ENCODE measurements around the gene CEL. TPM values are rescaled to one million over a fixed set of nuclear protein-coding genes. Genes with fewer than 3 reads are reported as not detected.

CEL gene
- total and polyA plus RNA-seq, 2 donors = 0.76 to 3.2 TPM

DNA sequence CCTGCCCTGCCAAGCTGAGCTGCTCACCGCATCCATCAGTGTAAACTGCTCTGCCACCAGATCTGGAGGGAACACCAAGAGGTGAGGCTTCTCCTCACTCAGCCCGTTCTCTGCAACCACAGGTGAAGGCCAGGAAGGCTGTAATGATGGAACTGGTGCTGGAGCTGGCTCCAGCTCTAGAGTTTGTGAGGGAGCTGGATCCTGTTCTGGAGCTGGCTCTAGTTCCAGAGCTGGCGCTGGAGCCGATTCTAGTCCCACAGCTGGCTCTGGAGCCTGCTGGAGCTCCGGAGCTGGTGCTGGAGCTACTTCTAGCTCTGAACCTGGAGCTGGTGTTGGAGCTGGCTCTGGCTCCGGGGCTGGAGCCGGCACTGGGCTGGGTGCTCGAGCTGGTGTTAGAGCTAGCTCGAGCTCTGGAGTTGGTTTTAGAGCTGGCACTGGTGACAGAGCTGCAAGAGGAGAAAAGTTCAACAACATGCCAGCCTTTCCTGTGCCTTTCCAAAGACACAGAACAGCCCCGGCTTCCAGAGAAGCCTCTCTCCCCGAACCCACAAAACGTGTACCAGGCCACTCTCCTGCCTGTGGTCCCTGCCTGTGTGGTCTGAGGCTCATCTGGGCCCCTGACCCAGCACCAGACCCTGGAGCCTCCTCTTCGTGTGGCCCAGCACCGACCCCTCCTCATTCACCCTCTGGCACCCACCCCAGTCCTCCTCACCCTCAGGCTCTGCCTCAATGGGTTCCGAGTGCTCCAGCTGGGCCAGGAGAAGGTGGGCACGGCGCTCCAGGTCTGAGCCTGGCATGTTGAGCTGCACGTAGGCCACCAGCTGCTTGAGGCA, 46.4 kb downstream of the CEL start:
- no peaks in the 10 kb centered on the region for H3K9me3 ChIP-seq (ENCODE audit: control insufficient read depth in 2 of 2, insufficient read depth in 1 of 2, low read length in 1 of 2)
- peaks cover 58 to 60% of the 10 kb centered on the region in 2 donors for H3K36me3 ChIP-seq (ENCODE audit: control insufficient read depth in 2 of 2, insufficient read depth in 2 of 2, low read length in 1 of 2)
- H3K27ac ChIP-seq (ENCODE audit: low read depth in 1 of 2, low read length in 1 of 2) = no peak overlapping the region
- H3K27me3 ChIP-seq (ENCODE audit: control insufficient read depth in 2 of 2, insufficient read depth in 1 of 2, low read length in 1 of 2) = no peaks in the 10 kb centered on the region
- WGBS = 97% methylated on average over 18 of the region's 18 CpGs
- no peak for DNase-seq (ENCODE audit: low read depth in 6 of 9, low spot score in 9 of 9)
- H3K4me3 ChIP-seq (ENCODE audit: low read length in 2 of 2) = no peak overlapping the region
- peaks cover 6 to 14% of the 10 kb centered on the region in 2 donors for H3K4me1 ChIP-seq (ENCODE audit: control insufficient read depth in 2 of 2, insufficient read depth in 2 of 2, low read length in 2 of 2)

DNA sequence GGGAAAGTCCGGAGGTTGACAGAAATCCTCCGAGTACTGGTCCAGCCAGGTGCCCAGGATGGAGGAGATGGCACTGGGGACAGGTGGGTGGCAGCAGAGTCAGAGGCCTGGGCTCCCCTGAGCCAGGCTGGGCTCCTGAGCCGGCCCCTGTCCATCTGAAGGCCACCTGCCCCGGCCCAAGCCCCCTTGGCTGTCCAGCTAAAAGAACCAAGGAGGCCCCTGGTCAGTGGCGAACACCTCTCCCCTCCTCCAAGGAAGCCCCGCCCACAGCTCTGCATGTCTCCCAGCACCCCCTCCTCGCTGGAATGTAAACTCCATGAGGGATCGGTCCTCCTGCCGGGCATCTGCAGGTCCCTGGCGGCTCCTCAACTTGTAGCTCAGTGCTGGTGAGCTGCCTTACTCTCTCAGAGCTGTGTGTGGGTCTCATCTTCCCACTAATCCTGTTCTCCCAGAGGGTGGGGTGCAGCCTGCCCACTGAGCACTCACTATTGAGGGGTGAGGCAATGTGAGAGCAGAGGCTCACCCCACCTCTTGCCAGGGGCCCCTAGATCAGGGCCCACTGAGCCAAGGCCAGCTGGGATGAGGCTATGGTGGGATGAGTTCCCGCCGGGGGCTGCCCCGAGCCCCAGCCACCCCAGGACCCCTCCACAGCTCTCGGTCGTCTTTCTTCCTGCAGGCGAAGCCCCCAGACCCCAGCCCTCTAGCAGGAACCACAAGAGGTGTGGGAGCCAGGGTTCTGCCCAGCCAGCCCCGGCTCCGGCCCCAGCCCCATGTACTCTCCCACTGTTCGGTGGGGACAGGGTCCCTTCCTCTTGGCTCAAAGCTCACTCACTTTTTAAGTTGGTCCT, 47.2 kb downstream of the CEL start:
- DNase-seq (ENCODE audit: low read depth in 6 of 9, low spot score in 9 of 9) = no peak
- Histone ChIP-seq H3K9me3 (ENCODE audit: control insufficient read depth in 2 of 2, insufficient read depth in 1 of 2, low read length in 1 of 2) (no peaks in the 10 kb centered on the region), H3K27me3 (ENCODE audit: control insufficient read depth in 2 of 2, insufficient read depth in 1 of 2, low read length in 1 of 2) (no peaks in the 10 kb centered on the region), H3K27ac (ENCODE audit: low read depth in 1 of 2, low read length in 1 of 2) (no peak overlapping the region), H3K4me1 (ENCODE audit: control insufficient read depth in 2 of 2, insufficient read depth in 2 of 2, low read length in 2 of 2) (peaks cover 12 to 22% of the 10 kb centered on the region in 2 donors), H3K4me3 (ENCODE audit: low read length in 2 of 2) (no peak overlapping the region), H3K36me3 (ENCODE audit: control insufficient read depth in 2 of 2, insufficient read depth in 2 of 2, low read length in 1 of 2) (peaks cover 51 to 54% of the 10 kb centered on the region in 2 donors)
- 98% methylated on average over 19 of the region's 19 CpGs for WGBS

- Histone ChIP-seq H3K36me3 (ENCODE audit: control insufficient read depth in 2 of 2, insufficient read depth in 2 of 2, low read length in 1 of 2) (peaks cover 49% of the 10 kb centered on the region in 2 donors), H3K4me3 (ENCODE audit: low read length in 2 of 2) (no peak overlapping the region), H3K9me3 (ENCODE audit: control insufficient read depth in 2 of 2, insufficient read depth in 1 of 2, low read length in 1 of 2) (no peaks in the 10 kb centered on the region), H3K27me3 (ENCODE audit: control insufficient read depth in 2 of 2, insufficient read depth in 1 of 2, low read length in 1 of 2) (no peaks in the 10 kb centered on the region), H3K4me1 (ENCODE audit: control insufficient read depth in 2 of 2, insufficient read depth in 2 of 2, low read length in 2 of 2) (peaks cover 15 to 33% of the 10 kb centered on the region in 2 donors), H3K27ac (ENCODE audit: low read depth in 1 of 2, low read length in 1 of 2) (no peak overlapping the region)
- no peak for DNase-seq (ENCODE audit: low read depth in 6 of 9, low spot score in 9 of 9)
- WGBS = 99% methylated on average over 18 of the region's 18 CpGs
Measured at GRCh38 chr9:133109931-133110650, 48.3 kb downstream of the CEL start.

- Histone ChIP-seq H3K4me1 (ENCODE audit: control insufficient read depth in 2 of 2, insufficient read depth in 2 of 2, low read length in 2 of 2) (peaks cover 15 to 42% of the 10 kb centered on the region in 2 donors), H3K36me3 (ENCODE audit: control insufficient read depth in 2 of 2, insufficient read depth in 2 of 2, low read length in 1 of 2) (peaks cover 36 to 37% of the 10 kb centered on the region in 2 donors), H3K27me3 (ENCODE audit: control insufficient read depth in 2 of 2, insufficient read depth in 1 of 2, low read length in 1 of 2) (no peaks in the 10 kb centered on the region), H3K9me3 (ENCODE audit: control insufficient read depth in 2 of 2, insufficient read depth in 1 of 2, low read length in 1 of 2) (no peaks in the 10 kb centered on the region), H3K4me3 (ENCODE audit: low read length in 2 of 2) (no peak overlapping the region), H3K27ac (ENCODE audit: low read depth in 1 of 2, low read length in 1 of 2) (no peak overlapping the region)
- 77% methylated on average over 30 of the region's 30 CpGs for WGBS
- DNase-seq (ENCODE audit: low read depth in 6 of 9, low spot score in 9 of 9) = no peak
Measured at GRCh38 chr9:133111808-133112662, 50.3 kb downstream of the CEL start.

DNA sequence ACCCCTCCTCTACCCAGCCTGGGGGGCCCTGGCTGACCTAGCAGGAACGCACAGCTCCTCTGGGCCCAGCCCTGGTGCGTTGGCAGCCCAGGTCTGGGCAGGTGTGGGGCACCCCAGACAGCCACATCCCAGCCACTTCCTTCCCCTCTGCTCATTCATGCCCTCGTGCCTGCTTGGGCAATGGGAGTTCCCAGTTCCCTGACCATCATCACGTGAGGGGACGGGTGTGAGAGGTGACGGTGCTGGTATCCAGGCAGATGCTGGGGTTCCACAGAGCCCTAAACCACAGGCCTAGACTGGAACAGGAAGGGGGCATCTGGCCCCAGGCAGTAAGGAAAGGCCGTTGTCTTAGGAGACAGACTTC, 50.9 kb downstream of the CEL start:
- WGBS = 26% methylated on average over 7 of the region's 7 CpGs
- peak overlapping the region in 1 of 2 donors; percentile 62 for H3K27ac ChIP-seq (ENCODE audit: low read depth in 1 of 2, low read length in 1 of 2)

DNA sequence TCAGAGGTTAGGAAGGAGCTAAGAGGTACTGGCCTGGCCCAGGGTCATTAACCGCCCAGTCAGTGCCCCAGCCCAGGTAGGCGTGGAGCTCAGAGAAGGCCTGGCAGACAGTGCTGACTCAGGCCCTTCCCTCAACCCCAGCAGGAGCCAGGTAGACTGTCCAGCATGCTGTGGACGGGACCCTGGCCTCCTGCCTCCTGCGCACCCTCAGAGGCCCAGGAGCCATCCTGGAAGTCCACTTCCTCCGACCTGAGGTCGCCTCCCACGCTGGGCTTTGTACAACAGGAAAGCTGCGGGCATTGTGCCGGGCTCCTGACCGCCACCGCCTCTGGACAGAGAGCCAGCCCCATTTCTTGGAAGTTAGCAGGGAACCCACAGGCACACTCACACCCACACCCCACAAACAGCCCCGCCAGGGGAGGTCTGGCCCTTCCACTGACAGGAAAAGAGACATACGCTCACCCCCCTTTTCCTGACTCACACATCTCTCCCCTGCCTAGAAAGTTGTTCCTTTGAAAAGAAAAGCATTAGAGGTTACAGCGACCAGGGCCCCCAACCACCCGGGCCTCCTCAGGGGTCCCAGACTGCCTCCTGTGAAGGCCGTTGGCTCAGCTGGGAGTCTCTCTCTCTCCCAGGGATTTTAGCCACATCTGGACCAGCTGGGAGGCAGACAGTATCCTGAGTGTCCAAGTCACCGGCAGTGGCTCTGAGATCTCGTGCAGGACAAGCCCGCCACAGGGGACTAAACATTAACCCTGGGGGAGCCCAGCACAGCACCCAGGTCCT, 51.6 kb downstream of the CEL start:
- peaks cover 15 to 47% of the 10 kb centered on the region in 2 donors for H3K4me1 ChIP-seq (ENCODE audit: control insufficient read depth in 2 of 2, insufficient read depth in 2 of 2, low read length in 2 of 2)
- peak in 1 of 9 donors; percentile 49 for DNase-seq (ENCODE audit: low read depth in 6 of 9, low spot score in 9 of 9)

More for the DNA sequence above, 50.9 kb downstream of the CEL start:
- Histone ChIP-seq H3K4me1 (ENCODE audit: control insufficient read depth in 2 of 2, insufficient read depth in 2 of 2, low read length in 2 of 2) (peaks cover 15 to 47% of the 10 kb centered on the region in 2 donors), H3K27me3 (ENCODE audit: control insufficient read depth in 2 of 2, insufficient read depth in 1 of 2, low read length in 1 of 2) (no peaks in the 10 kb centered on the region), H3K36me3 (ENCODE audit: control insufficient read depth in 2 of 2, insufficient read depth in 2 of 2, low read length in 1 of 2) (peaks cover 30 to 31% of the 10 kb centered on the region in 2 donors), H3K4me3 (ENCODE audit: low read length in 2 of 2) (no peak overlapping the region), H3K9me3 (ENCODE audit: control insufficient read depth in 2 of 2, insufficient read depth in 1 of 2, low read length in 1 of 2) (no peaks in the 10 kb centered on the region)
- DNase-seq (ENCODE audit: low read depth in 6 of 9, low spot score in 9 of 9) = peak in 1 of 9 donors; percentile 50

GRCh38 chr9:133113949-133114885, 52.4 kb downstream of the CEL start:
- no peaks in the 10 kb centered on the region for H3K9me3 ChIP-seq (ENCODE audit: control insufficient read depth in 2 of 2, insufficient read depth in 1 of 2, low read length in 1 of 2)
- H3K27ac ChIP-seq (ENCODE audit: low read depth in 1 of 2, low read length in 1 of 2) = peak overlapping the region in 1 of 2 donors; percentile 62
- DNase-seq (ENCODE audit: low read depth in 6 of 9, low spot score in 9 of 9) = peak in 3 of 9 donors; percentile 65 to 82 (median 72)
- peaks cover 14 to 17% of the 10 kb centered on the region in 2 donors for H3K36me3 ChIP-seq (ENCODE audit: control insufficient read depth in 2 of 2, insufficient read depth in 2 of 2, low read length in 1 of 2)
- peaks cover 15 to 55% of the 10 kb centered on the region in 2 donors for H3K4me1 ChIP-seq (ENCODE audit: control insufficient read depth in 2 of 2, insufficient read depth in 2 of 2, low read length in 2 of 2)
- H3K4me3 ChIP-seq (ENCODE audit: low read length in 2 of 2) = no peak overlapping the region
- H3K27me3 ChIP-seq (ENCODE audit: control insufficient read depth in 2 of 2, insufficient read depth in 1 of 2, low read length in 1 of 2) = no peaks in the 10 kb centered on the region
- WGBS = 52% methylated on average over 20 of the region's 20 CpGs

More for the DNA sequence above, 51.6 kb downstream of the CEL start:
- WGBS = 52% methylated on average over 19 of the region's 19 CpGs
- Histone ChIP-seq H3K27me3 (ENCODE audit: control insufficient read depth in 2 of 2, insufficient read depth in 1 of 2, low read length in 1 of 2) (no peaks in the 10 kb centered on the region), H3K36me3 (ENCODE audit: control insufficient read depth in 2 of 2, insufficient read depth in 2 of 2, low read length in 1 of 2) (peaks cover 23 to 24% of the 10 kb centered on the region in 2 donors), H3K4me3 (ENCODE audit: low read length in 2 of 2) (no peak overlapping the region), H3K27ac (ENCODE audit: low read depth in 1 of 2, low read length in 1 of 2) (peak overlapping the region; percentile 11 to 62), H3K9me3 (ENCODE audit: control insufficient read depth in 2 of 2, insufficient read depth in 1 of 2, low read length in 1 of 2) (no peaks in the 10 kb centered on the region)

Data from thymus (tissue), 11 donors.